Body of pancreas (tissue), 4 donors: ENCODE measurements around the gene CPZ.

ENCODE experiments used
- CTCF ChIP-seq, 7 experiments: fragments of 450-650 bp in 4 of 7; fragments of 200-600 bp in 3 of 7; sonication (generic) in 3 of 7; IDR thresholded peaks; one replicate each; pipeline ENCODE4 v1.5.1; 2016 to 2019; ENCODE audit warnings: antibody characterized with exemption in 7 of 7
- POLR2A ChIP-seq, 3 donors: fragments of 450-650 bp; IDR thresholded peaks; one replicate each; pipeline ENCODE4 v1.6.1; 2016; ENCODE audit warnings: antibody characterized with exemption in 3 of 3, mild to moderate bottlenecking in 2 of 3

- TF ChIP-seq CTCF (IDR thresholded peaks at IDR 0.05) (no peak), POLR2A (IDR thresholded peaks at IDR 0.05) (no peak)
Measured at GRCh38 chr4:8577972-8578371, 14.6 kb upstream of the CPZ start.
